GM19463 (cell line): ENCODE results near the gene ZNF516.
"Not testable (repeated sequence)": the region's sequence is repeated elsewhere in the genome, so short reads cannot be mapped to it uniquely, and the experiment has no call there.

Experiments
- ATAC-seq: cut with Tn5 transposase; IDR thresholded peaks from one replicate; pipeline ENCODE4 v1.9.1; 2021; ENCODE audit warnings: mild to moderate bottlenecking, moderate library complexity; ENCODE audit not compliant: unreplicated experiment

ZNF516 gene

DNA sequence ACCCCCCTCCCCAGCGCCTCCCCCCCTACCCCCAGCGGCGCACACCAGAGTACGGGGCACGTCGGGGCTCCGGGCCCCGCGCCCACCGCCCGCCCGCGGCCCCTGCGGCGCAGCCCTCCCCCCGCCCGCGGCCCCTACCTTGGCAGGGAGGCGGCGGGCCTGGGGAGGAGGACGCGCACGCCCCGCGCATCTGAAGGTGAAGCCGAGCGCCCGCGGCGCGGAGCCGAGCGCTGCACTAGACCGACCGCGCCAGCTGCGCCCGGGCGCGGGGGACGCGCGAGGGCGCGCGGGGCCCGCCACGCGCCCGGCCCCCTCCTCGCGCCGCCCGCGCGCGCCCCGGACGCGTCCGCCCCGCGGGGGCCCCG is at the start of gene ZNF516:
Gene ZNF516, minus strand, starts transcription at position 237 of the 365 bp plus-strand sequence. CDS start 52,188 bp downstream, outside the sequence.
- no peak for ATAC-seq

GRCh38 chr18:76538846-76539245 is 43.8 kb upstream of the ZNF516 start:
- no peak for ATAC-seq

DNA sequence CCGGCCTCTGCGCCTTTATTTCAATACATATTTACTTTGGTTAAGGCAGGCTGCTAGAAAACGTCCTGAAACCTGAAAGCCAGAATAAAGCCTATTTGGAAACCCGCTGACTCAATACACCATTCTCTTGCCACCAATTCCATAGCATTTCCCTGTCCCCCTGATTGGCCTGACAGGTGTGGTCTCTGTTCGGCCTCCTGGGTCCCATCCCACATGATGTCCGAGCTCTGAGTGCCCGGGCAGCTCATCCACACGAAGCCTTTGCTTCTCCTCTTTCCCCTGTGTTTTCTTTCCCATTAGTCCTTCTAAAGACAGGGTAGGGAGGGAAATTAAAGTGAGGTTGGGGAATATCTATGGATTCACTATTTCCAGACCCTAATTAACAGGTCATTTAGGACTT is 42.6 kb upstream of the ZNF516 start:
- ATAC-seq: no peak

DNA sequence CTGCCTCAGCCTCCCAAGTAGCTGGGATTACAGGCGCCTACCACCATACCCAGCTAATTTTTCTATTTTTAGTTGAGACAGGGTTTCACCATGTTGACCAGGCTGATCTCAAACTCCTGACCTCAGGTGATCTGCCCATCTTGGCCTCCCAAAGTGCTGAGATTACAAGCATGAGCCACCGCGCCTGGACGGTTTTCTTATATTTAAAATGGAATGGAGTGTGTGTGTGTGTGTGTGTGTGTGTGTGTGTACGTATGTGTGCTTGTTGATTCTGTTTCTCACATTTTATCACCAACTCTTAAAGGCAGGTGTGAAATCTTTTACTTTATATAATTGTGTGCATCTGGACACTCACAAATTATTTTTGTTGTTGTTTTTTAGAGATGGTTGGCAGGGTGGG is 41.6 kb upstream of the ZNF516 start:
- ATAC-seq: not testable (repeated sequence)

DNA sequence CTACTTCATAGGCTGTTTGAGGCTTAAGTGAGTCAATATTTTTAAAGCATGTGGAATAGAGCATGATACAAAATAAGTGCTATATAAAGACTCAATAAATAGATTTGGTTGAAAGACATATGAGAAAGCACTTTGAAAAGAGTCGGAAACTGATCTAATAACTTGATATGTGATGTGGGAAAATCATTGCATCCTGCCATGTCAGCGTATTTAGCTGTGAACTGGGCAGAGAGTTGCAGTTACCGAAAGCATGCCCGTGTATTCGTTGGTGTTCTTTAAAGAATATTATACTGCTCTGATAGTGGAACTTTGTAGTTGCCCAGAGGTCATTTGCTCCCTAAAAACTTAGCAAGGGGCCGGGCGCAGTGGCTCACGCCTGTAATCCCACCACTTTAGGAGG is 37.8 kb upstream of the ZNF516 start:
- ATAC-seq: no peak

DNA sequence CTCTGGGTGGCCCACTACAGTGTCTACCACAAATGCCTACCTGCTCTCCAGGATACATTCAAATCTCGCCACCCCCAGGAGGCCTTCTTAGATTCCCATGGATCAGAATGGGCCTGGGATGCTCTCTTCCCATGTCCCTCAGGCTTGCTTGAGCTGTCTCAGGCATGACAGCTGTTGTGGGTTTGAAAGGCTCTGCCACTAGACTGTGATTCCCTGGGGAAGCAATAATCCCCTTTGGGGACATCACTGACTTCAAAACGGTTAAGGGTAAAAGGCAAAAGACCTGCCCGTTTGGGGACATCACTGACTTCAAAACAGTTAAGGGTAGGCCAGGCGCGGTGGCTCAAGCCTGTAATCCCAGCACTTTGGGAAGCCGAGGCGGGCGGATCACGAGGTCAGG is 35.8 kb upstream of the ZNF516 start:
- ATAC-seq: no peak

DNA sequence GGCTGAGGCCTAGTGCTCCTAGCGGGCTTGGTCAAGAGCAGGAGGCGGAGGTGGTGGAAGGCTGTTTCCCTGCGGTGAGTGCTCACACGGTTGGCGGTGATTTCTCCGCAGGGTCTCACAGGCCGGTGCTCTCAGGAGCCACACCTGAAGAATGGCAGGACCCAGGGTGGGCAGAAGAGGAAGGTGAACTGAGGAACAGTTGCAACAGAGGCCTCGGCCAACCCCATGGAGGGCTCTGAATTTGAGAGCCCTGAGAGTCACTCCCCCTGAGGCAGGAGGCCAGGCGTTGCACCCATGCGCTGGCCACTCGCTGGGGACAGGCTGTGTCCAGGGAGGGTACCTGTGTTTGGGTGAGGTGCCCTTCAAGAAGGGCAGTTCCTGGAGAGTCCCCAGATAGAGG is 35.3 kb upstream of the ZNF516 start:
- no peak for ATAC-seq

GRCh38 chr18:76529433-76529811 is 34.4 kb upstream of the ZNF516 start:
- ATAC-seq: no peak

- peak; percentile 71 for ATAC-seq
Observed at GRCh38 chr18:76528477-76529432, 33.7 kb upstream of the ZNF516 start.

DNA sequence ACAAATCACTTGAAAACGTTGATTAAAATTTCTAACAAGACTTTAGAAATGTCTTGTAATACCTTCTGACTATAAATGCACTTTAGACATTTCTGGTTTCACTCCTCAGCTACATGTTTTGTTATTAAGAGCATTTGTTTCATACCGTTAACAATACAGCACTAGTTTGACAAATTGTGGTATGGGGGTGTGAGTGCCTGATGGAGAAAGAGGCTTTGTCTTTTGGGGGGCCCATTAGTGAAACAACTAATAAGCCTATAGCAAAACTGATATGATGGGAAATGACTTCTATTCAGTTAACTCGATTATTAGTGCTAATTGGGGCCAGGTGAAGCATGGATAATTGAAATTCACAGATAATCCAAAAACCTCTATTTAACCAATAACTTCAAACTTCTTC is 30.9 kb upstream of the ZNF516 start:
- ATAC-seq: no peak

GRCh38 chr18:76524900-76525698 is 30.1 kb upstream of the ZNF516 start:
- no peak for ATAC-seq

GRCh38 chr18:76524477-76524876 is 29.4 kb upstream of the ZNF516 start:
- no peak for ATAC-seq

DNA sequence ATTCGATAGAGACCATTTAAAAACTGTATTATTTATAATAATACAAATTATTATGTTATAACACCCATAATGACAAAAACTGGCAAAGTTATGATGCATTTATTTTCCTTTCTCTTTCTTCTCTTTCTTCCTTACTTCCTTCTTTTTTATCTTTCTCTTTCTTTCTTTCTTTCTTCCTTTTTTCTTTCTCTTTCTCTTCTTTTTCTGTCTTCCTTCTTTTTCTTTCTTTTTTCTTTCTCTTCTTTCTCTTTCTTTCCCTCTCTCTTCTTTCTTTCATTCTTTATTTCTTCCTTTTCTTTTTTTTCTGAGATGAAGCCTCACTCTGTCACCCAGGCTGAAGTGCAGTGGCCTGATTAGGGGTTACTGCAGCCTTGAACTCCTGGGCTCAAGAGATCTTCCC is 27.5 kb upstream of the ZNF516 start:
- no peak for ATAC-seq

DNA sequence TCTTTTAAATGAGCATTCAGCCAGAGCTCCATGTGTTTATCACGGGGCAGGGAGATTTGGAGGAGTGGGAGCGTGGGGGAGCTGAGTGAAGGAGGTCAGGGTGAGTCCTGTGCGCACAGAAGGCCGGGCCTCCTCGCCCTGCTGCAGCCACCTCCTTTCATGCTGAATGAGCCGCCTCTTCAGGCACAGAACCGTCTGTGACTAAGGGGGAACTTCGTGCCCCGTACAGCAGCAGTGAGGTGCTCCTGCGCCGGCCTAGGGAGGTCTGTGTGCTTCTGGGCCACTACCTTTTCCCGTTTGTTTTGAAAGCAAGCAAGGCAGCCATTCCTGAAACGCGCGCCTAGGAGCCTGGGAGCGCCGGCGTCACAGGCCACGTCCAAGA is 27.1 kb upstream of the ZNF516 start:
- ATAC-seq: no peak

- ATAC-seq: no peak
Observed at GRCh38 chr18:76521417-76522121, 26.5 kb upstream of the ZNF516 start.

GRCh38 chr18:76518860-76519538 is 24.0 kb upstream of the ZNF516 start:
- ATAC-seq: no peak

GRCh38 chr18:76518123-76518859 is 23.2 kb upstream of the ZNF516 start:
- peak; percentile 80 for ATAC-seq

GRCh38 chr18:76515576-76515975 is 20.5 kb upstream of the ZNF516 start:
- ATAC-seq: no peak

DNA sequence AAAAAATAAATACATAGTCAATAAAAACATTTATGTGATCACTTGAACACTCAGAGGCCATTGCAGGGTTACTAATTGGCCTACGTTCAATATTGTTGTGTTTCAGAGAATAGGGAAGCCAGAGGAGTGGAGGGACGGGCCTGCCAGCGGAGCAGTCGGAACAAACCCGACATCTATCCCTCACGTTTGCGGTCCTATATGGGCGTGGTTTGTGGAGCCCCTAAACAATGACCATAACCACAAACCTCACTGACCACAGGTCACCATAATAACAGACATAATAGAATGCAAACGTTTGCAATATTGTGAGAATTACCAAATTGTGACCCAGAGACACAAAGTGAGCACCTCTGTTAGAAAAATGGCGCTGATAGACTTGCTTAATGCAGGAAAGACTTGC is 19.5 kb upstream of the ZNF516 start:
- no peak for ATAC-seq

GRCh38 chr18:76507830-76508385 is 12.9 kb upstream of the ZNF516 start:
- no peak for ATAC-seq
